GM12891 (cell line): Measurements from ENCODE around the gene ERGIC3.

ENCODE experiments used
- POLR2A ChIP-seq: IDR thresholded peaks from 2 replicates; pipeline ENCODE4 v1.6.1; 2011; ENCODE audit warnings: low read depth, low read length, control low read depth
- POLR2AphosphoS5 ChIP-seq: IDR thresholded peaks from 2 replicates; pipeline ENCODE4 v1.6.1; 2011; ENCODE audit warnings: low read depth, low read length, control low read depth
- POU2F2 ChIP-seq: IDR thresholded peaks from 2 replicates; pipeline ENCODE4 v1.6.1; 2011; ENCODE audit warnings: low read depth, mild to moderate bottlenecking, control low read depth, low read length, moderate library complexity
- SPI1 ChIP-seq: IDR thresholded peaks from 2 replicates; pipeline ENCODE4 v1.6.1; 2011; ENCODE audit warnings: low read depth, low read length, control low read depth
- TAF1 ChIP-seq: IDR thresholded peaks from 2 replicates; pipeline ENCODE4 v1.6.1; 2011; ENCODE audit warnings: low read depth, low read length, control low read depth

DNA sequence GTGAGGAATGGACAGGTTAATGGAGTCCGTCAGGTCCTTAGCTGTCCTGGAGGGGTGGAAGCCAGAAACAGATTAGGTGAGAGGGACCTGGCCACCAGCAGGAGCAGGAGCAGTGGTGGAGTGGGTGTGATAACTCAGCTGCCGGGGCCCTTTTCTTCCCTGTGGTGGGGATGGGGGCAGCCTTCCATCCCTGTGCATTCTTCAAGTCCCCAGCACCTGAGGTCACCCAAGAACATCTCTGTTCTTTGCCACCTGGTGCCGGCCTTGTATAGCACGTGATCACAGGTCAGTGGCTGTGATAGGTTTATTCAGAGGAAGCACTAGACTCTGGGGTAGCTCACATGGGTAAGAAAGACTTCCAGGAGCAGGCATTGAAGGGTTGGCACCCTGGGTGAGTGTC is 16.6 kb downstream of the ERGIC3 start:
- TF ChIP-seq POLR2A, result no peak
- no peak for TF ChIP-seq TAF1
- TF ChIP-seq POLR2AphosphoS5, result no peak
- no peak for TF ChIP-seq SPI1
- TF ChIP-seq POU2F2, result no peak
